RWPE1 (cell line): ENCODE measurements around the gene SIX1.

Source experiments
- CTCF ChIA-PET: fragments of 350-600 bp; sonication (Branson Sonifier 250); formaldehyde crosslinking; extraction: SDS; loops from one replicate; lab custom pipeline; 2021; lab: Yijun Ruan, JAX
- POLR2A ChIA-PET: fragments of 400-600 bp; formaldehyde crosslinking; extraction: SDS; loops from one replicate; lab custom pipeline; 2020; ENCODE audit warnings: antibody characterized with exemption; ENCODE audit not compliant: low non-redundant PET; lab: Yijun Ruan, JAX
- DNase-seq: peaks from one replicate; pipeline ENCODE4 v3.0.0; 2012; ENCODE audit warnings: low spot score
- H3K27ac ChIP-seq: fragments of 450-650 bp; 2 replicates; pipeline ENCODE4 v1.5.1; 2017
- TF ChIP-seq, protein P1 (sequence below): fragments of 450-650 bp; conservative IDR thresholded peaks from 2 replicates; pipeline ENCODE4 v1.5.1; 2017; ENCODE audit warnings: low read depth, mild to moderate bottlenecking

Gene SIX1

DNA sequence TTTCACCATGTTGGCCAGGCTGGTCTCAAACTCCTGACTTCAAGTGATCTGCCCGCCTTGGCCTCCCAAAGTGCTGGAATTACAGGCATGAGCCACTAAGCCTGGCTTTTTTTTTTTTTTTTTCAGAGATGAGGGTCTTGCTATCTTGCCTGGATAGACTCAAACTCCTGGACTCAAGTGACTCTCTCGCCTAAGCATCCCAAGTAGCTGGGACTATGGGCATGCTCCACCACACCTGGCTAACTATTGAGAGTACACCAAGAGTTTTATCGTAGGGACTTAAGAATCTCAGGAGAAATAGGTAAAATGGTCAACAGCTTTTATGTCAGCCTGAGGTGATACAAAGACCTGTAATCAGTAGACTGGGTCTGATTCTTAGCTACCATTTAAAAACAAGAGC is 31.2 kb upstream of the SIX1 start:
- no peak for DNase-seq
- POLR2A ChIA-PET: no interaction called here

DNA sequence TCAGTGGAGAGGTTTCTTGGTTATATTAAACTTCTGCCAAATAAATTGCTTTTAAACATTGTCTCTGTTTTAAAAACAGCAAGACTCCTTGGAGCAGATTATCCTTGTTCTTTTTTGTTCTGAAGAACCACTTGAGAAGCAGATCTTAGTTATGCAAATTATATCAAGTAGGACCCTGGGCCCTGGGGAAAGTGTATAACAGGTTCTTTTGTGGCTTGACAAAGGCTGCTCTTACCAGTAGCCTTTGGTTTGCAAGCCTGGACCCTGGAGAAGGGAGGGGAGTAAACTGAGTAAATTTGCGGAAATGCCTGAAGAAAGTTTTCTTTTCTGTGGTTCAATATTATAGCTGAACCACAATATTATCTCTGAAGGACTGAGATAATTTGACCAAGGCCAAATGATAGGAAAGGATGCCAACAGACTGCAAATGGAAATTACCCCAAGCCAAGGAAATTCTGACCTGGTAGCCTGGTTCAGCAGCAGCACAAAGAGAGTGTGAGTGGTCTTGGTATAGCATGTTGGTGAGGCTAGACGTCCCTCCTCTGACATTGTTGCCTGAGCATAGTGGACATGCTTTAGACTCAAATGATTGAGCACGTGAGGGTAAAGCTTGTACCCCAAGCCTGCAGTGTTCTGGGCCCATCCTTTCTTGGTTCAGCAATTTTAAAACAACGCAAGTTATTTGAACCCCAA is 30.4 kb upstream of the SIX1 start:
- H3K27ac ChIP-seq: no peak overlapping the region
- no peak for DNase-seq
- ChIA-PET CTCF (interaction anchor here (0.6 kb wide), 2 partner anchors 153 to 1158 kb away, joined by 3 to 5 read pairs; no protein-coding TSS in a partner anchor), POLR2A (no interaction called here)
- TF ChIP-seq, protein P1, sequence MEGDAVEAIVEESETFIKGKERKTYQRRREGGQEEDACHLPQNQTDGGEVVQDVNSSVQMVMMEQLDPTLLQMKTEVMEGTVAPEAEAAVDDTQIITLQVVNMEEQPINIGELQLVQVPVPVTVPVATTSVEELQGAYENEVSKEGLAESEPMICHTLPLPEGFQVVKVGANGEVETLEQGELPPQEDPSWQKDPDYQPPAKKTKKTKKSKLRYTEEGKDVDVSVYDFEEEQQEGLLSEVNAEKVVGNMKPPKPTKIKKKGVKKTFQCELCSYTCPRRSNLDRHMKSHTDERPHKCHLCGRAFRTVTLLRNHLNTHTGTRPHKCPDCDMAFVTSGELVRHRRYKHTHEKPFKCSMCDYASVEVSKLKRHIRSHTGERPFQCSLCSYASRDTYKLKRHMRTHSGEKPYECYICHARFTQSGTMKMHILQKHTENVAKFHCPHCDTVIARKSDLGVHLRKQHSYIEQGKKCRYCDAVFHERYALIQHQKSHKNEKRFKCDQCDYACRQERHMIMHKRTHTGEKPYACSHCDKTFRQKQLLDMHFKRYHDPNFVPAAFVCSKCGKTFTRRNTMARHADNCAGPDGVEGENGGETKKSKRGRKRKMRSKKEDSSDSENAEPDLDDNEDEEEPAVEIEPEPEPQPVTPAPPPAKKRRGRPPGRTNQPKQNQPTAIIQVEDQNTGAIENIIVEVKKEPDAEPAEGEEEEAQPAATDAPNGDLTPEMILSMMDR: no peak

More for the DNA sequence above, 31.2 kb upstream of the SIX1 start:
- H3K27ac ChIP-seq: no peak overlapping the region
- TF ChIP-seq, protein P1: no peak
- CTCF ChIA-PET: interaction anchor here (0.6 kb wide), 1 partner anchor 152 kb away, joined by 5 read pairs; no protein-coding TSS in a partner anchor

DNA sequence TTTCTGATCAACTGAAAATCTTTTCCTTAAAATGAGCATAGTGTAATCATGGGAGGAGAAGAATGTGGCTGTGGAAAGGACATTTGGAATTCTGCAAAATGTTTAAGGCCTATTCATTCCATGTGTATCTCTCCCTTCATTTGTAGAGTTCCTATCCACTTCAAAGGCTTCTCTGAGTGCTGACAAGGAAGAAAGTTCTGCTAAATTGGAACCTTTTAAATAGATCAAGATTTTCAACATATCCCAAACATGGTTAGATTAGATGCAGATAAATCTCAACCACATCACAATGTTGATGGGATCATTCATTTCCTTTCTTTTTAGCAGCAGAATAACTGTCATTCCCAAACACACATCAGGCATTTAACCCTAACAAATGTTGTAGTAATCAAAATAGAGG is 28.4 kb upstream of the SIX1 start:
- TF ChIP-seq, protein P1: no peak
- H3K27ac ChIP-seq: no peak overlapping the region
- CTCF ChIA-PET: interaction anchor here (0.6 kb wide), 1 partner anchor 11 kb away, joined by 4 read pairs; no protein-coding TSS in a partner anchor
- no peak for DNase-seq
- POLR2A ChIA-PET: no interaction called here

DNA sequence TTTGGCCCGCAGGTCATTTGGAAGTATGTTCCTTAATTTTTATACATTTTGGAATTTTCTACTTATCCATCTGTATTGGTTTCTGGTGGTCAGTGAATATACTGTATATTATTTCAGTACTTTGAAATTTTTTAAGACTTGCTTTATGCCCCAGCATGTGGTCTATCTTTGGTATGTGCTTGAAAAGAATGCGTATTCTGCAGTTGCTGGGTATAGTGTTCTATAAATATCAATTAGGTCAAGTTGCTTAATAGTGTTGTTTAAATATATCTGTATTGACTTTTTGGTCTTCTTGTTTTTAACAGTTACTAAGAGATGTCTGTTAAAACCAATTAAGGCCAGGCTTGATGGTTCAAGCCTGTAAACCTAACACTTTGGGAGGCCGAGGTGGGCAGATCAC is 21.7 kb upstream of the SIX1 start:
- TF ChIP-seq, protein P1: no peak
- POLR2A ChIA-PET: no interaction called here
- CTCF ChIA-PET: no interaction called here

DNA sequence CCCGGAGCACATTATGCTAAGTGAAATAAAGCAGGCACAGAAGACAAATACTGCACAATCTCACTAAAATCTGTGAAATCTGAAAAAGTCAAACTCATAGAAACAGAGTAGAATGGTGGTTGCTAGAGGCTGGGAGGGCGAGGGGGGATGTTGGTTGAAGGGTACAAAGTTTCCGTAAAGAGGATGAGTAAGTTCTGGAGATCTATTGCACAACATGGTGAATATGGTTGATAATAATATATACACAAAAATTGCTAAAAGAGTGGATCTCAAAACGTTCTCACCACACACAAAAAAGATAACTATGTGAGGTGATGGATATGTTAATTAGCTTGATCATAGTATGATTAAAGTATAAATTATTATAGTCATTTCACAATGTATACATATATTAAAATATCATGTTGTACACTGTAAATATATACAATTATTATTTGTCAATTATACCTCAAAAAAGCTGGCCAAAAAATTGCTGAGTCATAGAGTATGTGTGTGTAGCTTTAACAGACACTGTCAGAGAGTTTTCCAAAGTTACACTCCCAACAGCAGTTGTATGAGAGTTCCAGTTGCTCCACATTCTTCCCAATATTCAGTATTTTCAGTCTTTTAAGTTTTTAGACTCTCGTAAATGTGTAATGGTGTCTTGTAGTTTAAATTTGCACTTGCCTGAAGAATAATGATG is 19.3 kb upstream of the SIX1 start:
- TF ChIP-seq, protein P1: no peak
- CTCF ChIA-PET: no interaction called here
- H3K27ac ChIP-seq: no peak overlapping the region
- POLR2A ChIA-PET: no interaction called here
- no peak for DNase-seq

More for the DNA sequence above, 21.7 kb upstream of the SIX1 start:
- no peak overlapping the region for H3K27ac ChIP-seq
- DNase-seq: no peak

DNA sequence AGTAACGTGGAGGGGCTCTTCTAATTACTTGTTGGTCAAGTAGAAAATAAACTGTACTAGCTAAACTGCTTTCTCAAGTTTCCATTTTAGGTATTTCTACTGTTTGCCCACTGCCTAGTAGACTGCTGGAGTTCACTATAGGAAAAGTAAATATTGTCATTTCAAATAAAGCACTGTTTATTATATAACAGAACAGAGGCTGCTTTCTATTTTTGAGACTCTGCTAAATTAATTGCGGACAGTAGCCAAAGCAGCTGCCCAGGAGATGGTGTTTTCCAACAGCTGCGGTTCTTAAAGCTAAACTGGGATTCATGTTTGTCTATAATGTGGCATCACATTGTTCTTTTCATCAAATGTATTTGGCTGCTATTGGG is 15.9 kb upstream of the SIX1 start:
- H3K27ac ChIP-seq: no peak overlapping the region
- POLR2A ChIA-PET: no interaction called here
- TF ChIP-seq, protein P1: no peak
- CTCF ChIA-PET: interaction anchor here (0.6 kb wide), 1 partner anchor 35 kb away, joined by 7 read pairs; no protein-coding TSS in a partner anchor
- no peak for DNase-seq
